GM21423 (cell line): ENCODE data around the gene LPP.
"Not testable (repeated sequence)": the region's sequence is repeated elsewhere in the genome, so short reads cannot be mapped to it uniquely, and the experiment has no call there.

Experiments
- ATAC-seq: cut with Tn5 transposase; IDR thresholded peaks from one replicate; pipeline ENCODE4 v1.9.1; 2021; ENCODE audit warnings: mild to moderate bottlenecking, moderate library complexity; ENCODE audit not compliant: unreplicated experiment

LPP gene

DNA sequence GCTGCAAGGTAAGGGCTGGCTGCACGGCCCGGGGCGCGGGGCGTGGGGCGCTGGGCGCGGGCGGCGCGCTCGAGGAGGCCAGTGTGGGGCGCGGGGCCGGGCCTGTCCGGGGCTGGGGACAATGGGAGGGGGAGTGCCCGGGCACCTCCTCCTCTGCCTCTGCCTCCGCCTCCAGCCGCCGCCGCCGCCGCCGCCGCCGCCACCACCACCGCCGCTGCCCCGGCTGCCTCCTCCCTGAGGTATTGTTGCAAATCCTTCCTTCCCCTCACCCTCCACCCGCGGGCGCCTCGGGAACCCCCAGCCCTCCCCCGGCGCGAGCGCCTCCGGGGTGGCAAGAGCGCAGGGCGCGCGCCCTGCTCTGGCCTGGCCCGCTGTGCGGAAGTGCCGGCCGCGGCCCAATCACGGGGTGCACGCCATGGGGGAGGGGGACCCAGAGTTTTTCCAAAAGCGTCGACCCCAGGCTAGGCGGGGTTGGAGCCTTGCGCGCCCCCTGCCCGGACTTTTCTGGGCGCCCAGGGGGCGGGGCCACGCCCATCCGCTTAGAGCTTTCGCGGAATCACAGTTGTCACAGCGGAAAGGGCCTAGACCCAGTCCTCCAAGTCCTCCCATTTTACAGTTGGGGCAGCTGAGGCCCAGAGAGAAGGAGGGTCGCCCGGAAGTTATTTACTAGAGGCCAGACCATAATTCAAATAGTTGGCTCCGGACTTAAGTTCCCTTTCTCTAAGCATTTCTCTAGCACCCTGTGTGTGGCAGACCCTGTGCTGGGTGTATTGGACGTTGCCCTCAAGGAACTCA lies at the start of gene LPP:
TSS of gene LPP (plus strand) at position 144 of the 795 bp plus-strand sequence. CDS start 251,964 bp downstream, outside the sequence.
- peak; percentile 79 for ATAC-seq

DNA sequence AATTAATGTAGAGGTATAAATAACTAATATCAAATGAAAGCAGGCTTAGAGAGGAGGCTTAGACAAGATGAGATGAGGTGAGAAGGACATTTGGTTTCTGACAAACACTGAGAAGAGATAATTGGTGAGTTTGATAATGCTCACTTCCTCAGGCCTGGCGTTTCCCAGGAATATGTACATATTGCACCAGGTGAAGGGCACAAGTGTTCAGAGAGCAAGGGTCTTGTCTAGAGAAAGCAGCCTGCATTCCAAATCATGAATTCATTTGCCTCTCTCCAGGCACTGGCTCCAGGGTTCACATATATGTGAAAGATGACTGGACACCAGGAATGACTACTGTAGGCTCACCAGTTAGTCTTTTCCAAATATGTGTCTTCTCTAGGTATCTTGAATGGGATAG lies 48.0 kb upstream of the LPP start:
- ATAC-seq, result no peak

DNA sequence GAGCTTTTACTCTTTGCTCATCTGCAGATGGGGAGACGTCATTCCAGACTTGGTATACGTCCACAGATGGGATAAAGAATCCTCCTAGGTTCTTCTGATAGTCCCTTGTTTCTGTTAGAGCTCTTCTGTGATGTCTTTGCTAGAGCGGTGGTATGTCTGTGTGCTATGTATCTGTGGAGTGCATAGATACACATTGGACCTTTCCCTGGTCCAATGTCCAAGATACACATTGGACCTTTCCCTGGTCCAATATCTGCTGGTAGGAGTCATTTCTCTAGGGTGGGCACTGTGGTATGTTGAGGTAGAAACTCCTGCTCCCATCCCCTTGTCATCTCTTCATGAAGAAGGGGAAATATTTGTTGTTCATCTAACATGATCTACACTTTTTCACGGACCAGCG lies 47.5 kb upstream of the LPP start:
- ATAC-seq, result no peak

DNA sequence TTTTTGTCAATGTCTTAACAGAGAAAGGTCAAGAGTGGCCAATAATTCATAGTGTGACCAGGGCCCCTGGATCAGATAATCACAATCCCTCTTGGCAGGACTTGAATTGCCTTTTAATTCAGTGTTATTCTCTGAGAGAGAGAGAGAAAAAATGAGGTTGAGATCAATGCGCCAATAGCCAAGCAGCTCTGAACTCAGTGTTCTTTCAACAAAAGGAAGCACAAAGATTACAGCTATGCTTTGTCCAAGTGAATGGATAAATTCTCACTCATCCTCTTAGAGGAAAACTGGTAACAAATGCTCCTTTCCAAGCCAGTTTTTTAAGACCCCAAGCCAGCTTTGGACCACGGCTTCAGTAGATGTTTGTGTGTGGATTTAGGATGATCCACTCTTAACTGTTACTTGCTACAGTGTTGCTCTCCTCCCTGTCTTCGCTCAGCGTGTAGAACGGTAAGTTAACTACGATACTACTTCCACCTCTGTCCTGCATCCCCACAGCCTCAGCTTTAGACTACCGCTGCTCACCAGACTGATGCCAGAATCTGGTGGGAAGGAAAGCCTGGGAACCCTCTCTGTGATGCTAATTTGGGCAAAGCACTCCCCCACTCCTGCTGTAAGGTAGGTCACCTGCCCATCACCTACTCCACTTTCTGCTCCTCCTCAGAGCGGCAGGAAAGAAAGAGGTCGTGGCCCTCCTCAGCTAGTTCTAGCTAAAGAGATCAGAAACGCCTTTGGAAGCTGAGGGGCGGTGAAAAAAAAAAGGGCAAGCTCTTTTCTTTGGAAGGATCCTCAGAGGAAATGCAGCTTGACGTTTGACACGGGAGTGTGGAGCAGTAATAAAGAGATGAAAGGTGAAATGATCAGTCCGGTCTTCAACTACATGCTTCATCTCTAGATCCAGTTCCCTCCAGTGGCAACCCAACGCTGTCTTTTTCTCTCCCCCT lies 46.8 kb upstream of the LPP start:
- ATAC-seq, result no peak

GRCh38 chr3:188108703-188109412 lies 45.1 kb upstream of the LPP start:
- no peak for ATAC-seq

GRCh38 chr3:188111002-188111584 lies 42.9 kb upstream of the LPP start:
- ATAC-seq, result no peak

DNA sequence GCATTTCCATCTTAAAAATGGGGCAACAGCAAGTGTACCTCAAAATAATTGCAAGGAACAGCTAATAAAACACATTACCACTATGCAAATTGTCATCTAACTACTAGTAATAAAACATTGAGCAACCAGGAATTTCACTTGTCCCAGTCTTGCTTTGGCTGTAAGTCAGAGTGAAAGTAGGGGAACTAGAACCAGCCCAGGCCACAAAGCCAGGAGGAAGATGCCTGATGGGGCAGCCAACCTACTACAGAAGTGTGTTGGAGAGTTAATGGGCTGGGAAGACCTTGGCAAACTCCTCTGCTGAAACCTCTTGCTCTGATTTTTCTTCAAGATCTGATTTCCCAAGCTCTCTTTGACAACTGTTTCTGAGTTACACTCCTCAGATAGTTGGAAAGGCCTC lies 40.2 kb upstream of the LPP start:
- no peak for ATAC-seq

DNA sequence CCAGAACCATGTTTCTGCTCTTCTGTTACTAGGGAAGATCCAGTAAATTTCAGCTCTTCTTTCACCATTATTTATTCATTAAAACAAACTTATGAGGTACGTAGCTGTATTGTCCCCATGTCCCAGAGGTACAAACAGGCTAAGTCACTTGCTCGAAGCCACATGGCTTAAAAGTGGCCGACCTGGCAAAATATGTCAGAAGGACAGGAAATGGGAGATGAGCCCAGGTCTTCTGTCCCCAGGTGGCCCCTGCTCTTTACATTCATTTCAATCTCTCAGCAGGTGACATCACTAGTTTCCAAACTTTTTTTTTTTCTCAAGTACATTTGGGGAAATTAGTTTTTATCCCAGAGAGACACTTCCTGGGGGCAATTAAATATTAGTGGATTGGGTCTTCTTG lies 34.1 kb upstream of the LPP start:
- ATAC-seq, result no peak

GRCh38 chr3:188122571-188123169 lies 31.3 kb upstream of the LPP start:
- no peak for ATAC-seq

GRCh38 chr3:188123170-188123905 lies 30.6 kb upstream of the LPP start:
- no peak for ATAC-seq

DNA sequence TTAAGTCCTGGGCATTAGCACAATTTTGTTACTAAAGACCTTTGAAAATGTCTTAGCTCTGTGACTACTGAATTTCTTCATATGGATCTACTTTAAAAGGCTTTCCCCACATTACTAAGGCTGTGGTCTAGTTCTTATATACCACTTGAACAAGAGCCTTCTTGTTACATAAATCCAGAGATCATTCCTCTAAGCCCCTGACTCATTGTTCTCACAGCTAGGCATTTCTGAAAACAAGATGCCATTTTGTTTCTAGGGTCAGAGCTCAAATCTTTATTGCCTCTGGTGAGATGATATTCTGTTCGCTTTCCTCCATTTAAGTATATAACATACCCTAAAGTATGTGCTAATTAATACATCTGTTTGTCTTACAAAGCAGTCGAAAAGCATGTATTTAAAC lies 29.8 kb upstream of the LPP start:
- ATAC-seq, result no peak

- no peak for ATAC-seq
Observed at GRCh38 chr3:188125076-188125475, 28.9 kb upstream of the LPP start.

- ATAC-seq, result no peak
Observed at GRCh38 chr3:188126276-188126675, 27.7 kb upstream of the LPP start.

GRCh38 chr3:188126934-188127333 lies 27.0 kb upstream of the LPP start:
- no peak for ATAC-seq

- no peak for ATAC-seq
Observed at GRCh38 chr3:188128905-188129304, 25.1 kb upstream of the LPP start.

DNA sequence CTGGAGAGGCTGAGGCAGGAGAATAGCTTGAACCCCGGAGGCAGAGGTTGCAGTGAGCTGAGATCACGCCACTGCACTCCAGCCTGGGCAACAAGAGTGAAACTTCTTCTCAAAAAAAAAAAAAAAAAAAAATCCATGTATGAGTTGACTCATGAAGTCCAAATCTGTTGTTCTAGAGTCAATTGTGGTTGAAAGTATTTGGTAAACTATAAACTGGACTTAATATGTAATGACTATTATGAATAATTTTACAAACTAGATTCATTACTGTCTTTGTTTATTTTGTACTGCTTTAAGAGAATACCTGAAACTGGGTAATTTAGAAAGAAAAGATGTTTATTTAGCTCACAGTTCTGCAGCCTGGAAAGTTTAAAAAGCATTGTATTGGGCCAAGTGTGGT lies 22.9 kb upstream of the LPP start:
- not testable (repeated sequence) for ATAC-seq

DNA sequence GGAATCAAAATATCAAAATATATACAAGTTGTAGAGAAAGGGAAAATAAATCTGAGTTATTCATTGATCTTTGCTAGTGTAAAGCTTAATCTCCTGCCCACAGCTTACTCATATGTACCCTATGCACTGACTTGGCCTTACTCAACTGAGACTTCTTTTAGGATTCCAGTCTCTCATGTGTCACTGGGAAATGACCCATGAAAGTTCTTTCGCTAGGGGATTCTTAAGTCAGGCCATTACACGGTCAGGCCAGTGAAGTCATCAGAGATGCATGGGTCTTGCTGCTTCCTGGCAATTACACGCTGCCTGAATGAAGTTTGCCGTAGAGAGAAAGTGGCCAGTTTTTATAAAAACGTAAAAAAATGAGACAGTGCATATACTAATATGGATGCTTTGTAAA lies 20.7 kb upstream of the LPP start:
- ATAC-seq, result no peak

- ATAC-seq, result no peak
Observed at GRCh38 chr3:188133646-188134045, 20.3 kb upstream of the LPP start.

DNA sequence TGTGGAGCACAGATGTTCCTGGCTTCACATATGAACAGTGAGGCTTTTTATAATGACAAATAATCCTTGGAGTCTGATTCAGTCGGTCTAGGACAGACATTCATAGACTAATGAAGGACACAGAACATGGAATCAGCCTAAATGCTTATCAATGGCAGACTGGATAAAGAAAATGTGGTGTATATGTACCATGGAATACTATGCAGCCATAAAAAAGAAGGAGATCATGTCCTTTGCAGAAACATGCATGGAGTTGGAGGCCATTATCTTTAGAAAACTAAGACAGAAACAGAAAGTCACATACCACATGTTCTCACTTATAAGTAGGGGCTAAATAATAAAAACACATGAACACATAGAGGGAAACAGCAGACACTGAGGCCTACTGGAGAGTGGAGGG lies 19.9 kb upstream of the LPP start:
- no peak for ATAC-seq

DNA sequence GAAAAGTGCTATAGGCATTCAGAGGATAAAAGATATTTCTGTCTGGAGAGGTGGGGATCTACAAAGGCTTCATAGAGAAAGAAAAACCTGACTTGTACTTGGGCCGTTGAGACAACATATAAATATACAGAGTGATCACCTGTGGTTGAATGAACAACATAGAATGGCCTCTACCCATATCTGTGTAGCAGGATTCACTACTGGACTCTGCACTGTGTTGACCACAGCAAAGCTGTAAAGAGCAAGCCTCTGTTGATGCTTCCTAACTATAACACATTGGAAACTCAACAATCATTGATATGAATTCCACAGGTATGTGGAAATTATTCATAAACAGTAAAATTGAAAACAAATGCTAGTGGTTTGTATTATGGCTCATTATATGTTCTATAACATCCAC lies 19.1 kb upstream of the LPP start:
- no peak for ATAC-seq
